ENCODE data around the gene RNF5.

The RNF5 gene

GRCh38 chr6:32170294-32170693 lies 7.9 kb upstream of the RNF5 start:
- Histone ChIP-seq H3K4me3 (ENCODE audit: low read depth in 1 of 2, low read length in 1 of 2) (no peak overlapping the region), H3K27me3 (no peaks in the 10 kb centered on the region), H3K9me3 (no peaks in the 10 kb centered on the region), H3K27ac (no peak overlapping the region), H3K36me3 (peaks cover 44% of the 10 kb centered on the region), H3K4me1 (ENCODE audit: control insufficient read depth in 1 of 2, insufficient read depth in 1 of 2, low read depth in 1 of 2, low read length in 1 of 2) (peaks cover 16 to 23% of the 10 kb centered on the region in 2 experiments)
- TF ChIP-seq CTCF (IDR thresholded peaks at IDR 0.05) = no peak

GRCh38 chr6:32171234-32171633 lies 7.0 kb upstream of the RNF5 start:
- Histone ChIP-seq H3K36me3 (peaks cover 44% of the 10 kb centered on the region), H3K4me1 (ENCODE audit: control insufficient read depth in 1 of 2, insufficient read depth in 1 of 2, low read depth in 1 of 2, low read length in 1 of 2) (peaks cover 22 to 30% of the 10 kb centered on the region in 2 experiments), H3K9me3 (no peaks in the 10 kb centered on the region), H3K27ac (no peak overlapping the region), H3K4me3 (ENCODE audit: low read depth in 1 of 2, low read length in 1 of 2) (no peak overlapping the region), H3K27me3 (no peaks in the 10 kb centered on the region)
- TF ChIP-seq CTCF (IDR thresholded peaks at IDR 0.05) = no peak

- Histone ChIP-seq H3K9me3 (no peaks in the 10 kb centered on the region), H3K4me3 (ENCODE audit: low read depth in 1 of 2, low read length in 1 of 2) (no peak overlapping the region), H3K4me1 (ENCODE audit: control insufficient read depth in 1 of 2, insufficient read depth in 1 of 2, low read depth in 1 of 2, low read length in 1 of 2) (peaks cover 36 to 44% of the 10 kb centered on the region in 2 experiments), H3K36me3 (peaks cover 31% of the 10 kb centered on the region), H3K27me3 (no peaks in the 10 kb centered on the region), H3K27ac (peak overlapping the region; percentile 44)
- TF ChIP-seq CTCF (IDR thresholded peaks at IDR 0.05) = no peak
These were observed 5.0 kb upstream of the RNF5 start for GRCh38 chr6:32173051-32173727.

- H3K4me3 ChIP-seq (ENCODE audit: low read depth in 1 of 2, low read length in 1 of 2) = no peak overlapping the region
- no peaks in the 10 kb centered on the region for H3K27me3 ChIP-seq
- peaks cover 19% of the 10 kb centered on the region for H3K36me3 ChIP-seq
- H3K4me1 ChIP-seq (ENCODE audit: control insufficient read depth in 1 of 2, insufficient read depth in 1 of 2, low read depth in 1 of 2, low read length in 1 of 2) = peaks cover 46 to 55% of the 10 kb centered on the region in 2 experiments
- no peaks in the 10 kb centered on the region for H3K9me3 ChIP-seq
- TF ChIP-seq CTCF (IDR thresholded peaks at IDR 0.05) = no peak
- H3K27ac ChIP-seq = no peak overlapping the region
These were observed 3.8 kb upstream of the RNF5 start for GRCh38 chr6:32174416-32174815.

GRCh38 chr6:32175322-32175710 lies 2.9 kb upstream of the RNF5 start:
- H3K27ac ChIP-seq = peak overlapping the region; percentile 97
- no peaks in the 10 kb centered on the region for H3K27me3 ChIP-seq
- peak overlapping the region; percentile 75 to 92 for H3K4me3 ChIP-seq (ENCODE audit: low read depth in 1 of 2, low read length in 1 of 2)
- TF ChIP-seq CTCF (IDR thresholded peaks at IDR 0.05) = no peak
- no peaks in the 10 kb centered on the region for H3K9me3 ChIP-seq
- H3K36me3 ChIP-seq = peaks cover 11% of the 10 kb centered on the region
- peaks cover 50 to 58% of the 10 kb centered on the region in 2 experiments for H3K4me1 ChIP-seq (ENCODE audit: control insufficient read depth in 1 of 2, insufficient read depth in 1 of 2, low read depth in 1 of 2, low read length in 1 of 2)
